Limb (tissue), 2 donors: ENCODE data around the gene PPP1R16B.
"Not testable (repeated sequence)": the region's sequence is repeated elsewhere in the genome, so short reads cannot be mapped to it uniquely, and the experiment has no call there.

ENCODE experiments used
- DNase-seq, 2 donors: peaks; one replicate each; pipeline ENCODE4 v3.0.0-alpha.2; 2016; ENCODE audit errors: extremely low spot score in 2 of 2

PPP1R16B gene

GRCh38 chr20:38844963-38845362, 39.5 kb downstream of the PPP1R16B start:
- DNase-seq: no peak

- DNase-seq: no peak
Measured at GRCh38 chr20:38847840-38848239, 42.3 kb downstream of the PPP1R16B start.

- no peak for DNase-seq
Measured at GRCh38 chr20:38853759-38854158, 48.3 kb downstream of the PPP1R16B start.

- no peak for DNase-seq
Measured at GRCh38 chr20:38854654-38855066, 49.2 kb downstream of the PPP1R16B start.

- DNase-seq: no peak
Measured at GRCh38 chr20:38855356-38855755, 49.9 kb downstream of the PPP1R16B start.

GRCh38 chr20:38856570-38856969, 51.1 kb downstream of the PPP1R16B start:
- DNase-seq: no peak

GRCh38 chr20:38857703-38858102, 52.2 kb downstream of the PPP1R16B start:
- no peak for DNase-seq

- no peak for DNase-seq
Measured at GRCh38 chr20:38859070-38859690, 53.7 kb downstream of the PPP1R16B start.

GRCh38 chr20:38859857-38860256, 54.4 kb downstream of the PPP1R16B start:
- not testable (repeated sequence) for DNase-seq

GRCh38 chr20:38861071-38861401, 55.5 kb downstream of the PPP1R16B start:
- no peak for DNase-seq

- DNase-seq: no peak
Measured at GRCh38 chr20:38862226-38862625, 56.7 kb downstream of the PPP1R16B start.

GRCh38 chr20:38863024-38863851, 57.7 kb downstream of the PPP1R16B start:
- DNase-seq: no peak

- no peak for DNase-seq
Measured at GRCh38 chr20:38864662-38865061, 59.2 kb downstream of the PPP1R16B start.

GRCh38 chr20:38866265-38867061, 61.0 kb downstream of the PPP1R16B start:
- no peak for DNase-seq

- no peak for DNase-seq
Measured at GRCh38 chr20:38867062-38867359, 61.5 kb downstream of the PPP1R16B start.

GRCh38 chr20:38870733-38871559, 65.4 kb downstream of the PPP1R16B start:
- no peak for DNase-seq

- DNase-seq: no peak
Measured at GRCh38 chr20:38871560-38871953, 66.1 kb downstream of the PPP1R16B start.

- DNase-seq: no peak
Measured at GRCh38 chr20:38872036-38872435, 66.5 kb downstream of the PPP1R16B start.

GRCh38 chr20:38872491-38873049, 67.1 kb downstream of the PPP1R16B start:
- DNase-seq: no peak

- DNase-seq: no peak
Measured at GRCh38 chr20:38873050-38873581, 67.6 kb downstream of the PPP1R16B start.
